IPS-18c (cell line): Measurements from ENCODE around the gene ANKRD28.
"Not testable (repeated sequence)": the region's sequence is repeated elsewhere in the genome, so short reads cannot be mapped to it uniquely, and the experiment has no call there.

Experiments used
- H3K4me3 ChIP-seq: 2 replicates; pipeline ENCODE4 v1.7.0; 2013; ENCODE audit warnings: low read depth, mild to moderate bottlenecking, low read length, moderate library complexity; ENCODE audit not compliant: insufficient read depth
- H3K9me3 ChIP-seq: one replicate; pipeline ENCODE4 v1.6.1; 2013; ENCODE audit warnings: mild to moderate bottlenecking, low read length, moderate library complexity; ENCODE audit not compliant: control insufficient read depth, insufficient read depth

ANKRD28 gene

GRCh38 chr3:15638193-15638890 is 159.4 kb downstream of the ANKRD28 start:
- no peak overlapping the region for H3K4me3 ChIP-seq
- H3K9me3 ChIP-seq, result no peaks in the 10 kb centered on the region

GRCh38 chr3:15637131-15637951 is 160.4 kb downstream of the ANKRD28 start:
- Histone ChIP-seq H3K9me3 (no peaks in the 10 kb centered on the region), H3K4me3 (no peak overlapping the region)

- no peak overlapping the region for H3K4me3 ChIP-seq
- no peaks in the 10 kb centered on the region for H3K9me3 ChIP-seq
Observed at GRCh38 chr3:15636028-15636709, 161.6 kb downstream of the ANKRD28 start.

- H3K9me3 ChIP-seq, result no peaks in the 10 kb centered on the region
- H3K4me3 ChIP-seq, result no peak overlapping the region
Observed at GRCh38 chr3:15635121-15635661, 162.6 kb downstream of the ANKRD28 start.

- Histone ChIP-seq H3K9me3 (no peaks in the 10 kb centered on the region), H3K4me3 (no peak overlapping the region)
Observed at GRCh38 chr3:15634671-15635070, 163.1 kb downstream of the ANKRD28 start.

GRCh38 chr3:15633766-15634598 is 163.8 kb downstream of the ANKRD28 start:
- H3K4me3 ChIP-seq, result no peak overlapping the region
- H3K9me3 ChIP-seq, result no peaks in the 10 kb centered on the region

GRCh38 chr3:15633159-15633558 is 164.6 kb downstream of the ANKRD28 start:
- Histone ChIP-seq H3K9me3 (no peaks in the 10 kb centered on the region), H3K4me3 (no peak overlapping the region)

GRCh38 chr3:15632212-15632580 is 165.6 kb downstream of the ANKRD28 start:
- no peak overlapping the region for H3K4me3 ChIP-seq
- H3K9me3 ChIP-seq, result no peaks in the 10 kb centered on the region

GRCh38 chr3:15631426-15632211 is 166.2 kb downstream of the ANKRD28 start:
- Histone ChIP-seq H3K4me3 (no peak overlapping the region), H3K9me3 (no peaks in the 10 kb centered on the region)

GRCh38 chr3:15630646-15631350 is 167.0 kb downstream of the ANKRD28 start:
- Histone ChIP-seq H3K4me3 (no peak overlapping the region), H3K9me3 (no peaks in the 10 kb centered on the region)

GRCh38 chr3:15629860-15630597 is 167.8 kb downstream of the ANKRD28 start:
- Histone ChIP-seq H3K4me3 (no peak overlapping the region), H3K9me3 (no peaks in the 10 kb centered on the region)

- no peak overlapping the region for H3K4me3 ChIP-seq
- no peaks in the 10 kb centered on the region for H3K9me3 ChIP-seq
Observed at GRCh38 chr3:15628967-15629366, 168.8 kb downstream of the ANKRD28 start.

- Histone ChIP-seq H3K4me3 (no peak overlapping the region), H3K9me3 (no peaks in the 10 kb centered on the region)
Observed at GRCh38 chr3:15623535-15624440, 174.0 kb downstream of the ANKRD28 start.

GRCh38 chr3:15619659-15620464 is 177.9 kb downstream of the ANKRD28 start:
- H3K9me3 ChIP-seq, H3K4me3 ChIP-seq: not testable (repeated sequence)
